Measurements from ENCODE around the gene DTYMK.

GRCh38 chr2:241733391-241734207 is 47.0 kb upstream of the DTYMK start:
- TF ChIP-seq POLR2A (IDR thresholded peaks at IDR 0.05) (no peak), CTCF (IDR thresholded peaks at IDR 0.05) (no peak)
